Nephron progenitor cell (in vitro differentiated cells): Measurements from ENCODE around the gene WWOX.

Experiments
- DNase-seq: peaks from one replicate; pipeline ENCODE4 v3.0.0; 2021
- H3K27ac Mint-ChIP-seq: 2 replicates; pipeline ENCODE4 v1.8.0; 2021; ENCODE audit warnings: mild to moderate bottlenecking, moderate library complexity, mixed read lengths
- H3K27me3 Mint-ChIP-seq: 2 replicates; pipeline ENCODE4 v1.8.0; 2021; ENCODE audit warnings: mild to moderate bottlenecking, low read depth, mixed read lengths; ENCODE audit not compliant: poor library complexity
- H3K36me3 Mint-ChIP-seq: 2 replicates; pipeline ENCODE4 v1.8.0; 2021; ENCODE audit warnings: low read depth, mixed read lengths
- H3K4me1 Mint-ChIP-seq: 2 replicates; pipeline ENCODE4 v1.8.0; 2021; ENCODE audit warnings: mixed read lengths
- H3K4me3 Mint-ChIP-seq: 2 replicates; pipeline ENCODE4 v1.8.0; 2021; ENCODE audit warnings: mild to moderate bottlenecking, moderate library complexity, mixed read lengths
- H3K9me3 Mint-ChIP-seq: 2 replicates; pipeline ENCODE4 v1.8.0; 2021; ENCODE audit warnings: mild to moderate bottlenecking, moderate library complexity, mixed read lengths
- TF ChIP-seq, protein P1 (sequence below): fragments of 200-600 bp; sonication (generic); IDR thresholded peaks from 2 replicates; pipeline ENCODE4 v1.5.0; 2021; ENCODE audit warnings: antibody characterized with exemption

WWOX gene

DNA sequence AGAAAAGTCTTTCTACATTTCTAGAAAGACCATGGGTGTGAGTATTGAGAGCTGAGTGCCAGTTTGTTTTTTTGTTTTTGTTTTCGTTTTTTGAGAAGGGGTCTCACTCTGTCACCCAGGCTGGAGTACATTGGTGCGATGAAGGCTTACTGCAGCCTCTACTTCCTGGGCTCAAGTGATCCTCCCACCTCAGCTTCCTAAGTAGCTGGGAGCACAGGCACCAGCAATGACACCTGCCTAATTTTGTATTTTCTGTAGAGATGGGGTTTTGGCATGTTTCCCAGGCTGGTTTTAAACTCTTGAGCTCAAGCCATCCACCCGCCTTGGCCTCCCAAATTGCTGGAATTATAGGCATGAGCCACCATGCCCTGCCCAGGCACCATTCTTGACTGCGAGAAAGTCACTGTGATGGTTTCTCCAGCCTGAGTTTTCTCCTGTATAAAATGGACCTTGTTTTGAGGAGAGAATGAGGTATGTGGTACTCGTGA is 827.3 kb downstream of the WWOX start:
- peaks cover 27% of the 10 kb centered on the region for H3K9me3 Mint-ChIP-seq
- peaks cover 13% of the 10 kb centered on the region for H3K36me3 Mint-ChIP-seq
- H3K27ac Mint-ChIP-seq: no peak overlapping the region
- DNase-seq: no peak
- H3K27me3 Mint-ChIP-seq: no peaks in the 10 kb centered on the region
- H3K4me1 Mint-ChIP-seq: peaks cover 24% of the 10 kb centered on the region
- H3K4me3 Mint-ChIP-seq: no peak overlapping the region
- TF ChIP-seq, protein P1, sequence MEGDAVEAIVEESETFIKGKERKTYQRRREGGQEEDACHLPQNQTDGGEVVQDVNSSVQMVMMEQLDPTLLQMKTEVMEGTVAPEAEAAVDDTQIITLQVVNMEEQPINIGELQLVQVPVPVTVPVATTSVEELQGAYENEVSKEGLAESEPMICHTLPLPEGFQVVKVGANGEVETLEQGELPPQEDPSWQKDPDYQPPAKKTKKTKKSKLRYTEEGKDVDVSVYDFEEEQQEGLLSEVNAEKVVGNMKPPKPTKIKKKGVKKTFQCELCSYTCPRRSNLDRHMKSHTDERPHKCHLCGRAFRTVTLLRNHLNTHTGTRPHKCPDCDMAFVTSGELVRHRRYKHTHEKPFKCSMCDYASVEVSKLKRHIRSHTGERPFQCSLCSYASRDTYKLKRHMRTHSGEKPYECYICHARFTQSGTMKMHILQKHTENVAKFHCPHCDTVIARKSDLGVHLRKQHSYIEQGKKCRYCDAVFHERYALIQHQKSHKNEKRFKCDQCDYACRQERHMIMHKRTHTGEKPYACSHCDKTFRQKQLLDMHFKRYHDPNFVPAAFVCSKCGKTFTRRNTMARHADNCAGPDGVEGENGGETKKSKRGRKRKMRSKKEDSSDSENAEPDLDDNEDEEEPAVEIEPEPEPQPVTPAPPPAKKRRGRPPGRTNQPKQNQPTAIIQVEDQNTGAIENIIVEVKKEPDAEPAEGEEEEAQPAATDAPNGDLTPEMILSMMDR: no peak

DNA sequence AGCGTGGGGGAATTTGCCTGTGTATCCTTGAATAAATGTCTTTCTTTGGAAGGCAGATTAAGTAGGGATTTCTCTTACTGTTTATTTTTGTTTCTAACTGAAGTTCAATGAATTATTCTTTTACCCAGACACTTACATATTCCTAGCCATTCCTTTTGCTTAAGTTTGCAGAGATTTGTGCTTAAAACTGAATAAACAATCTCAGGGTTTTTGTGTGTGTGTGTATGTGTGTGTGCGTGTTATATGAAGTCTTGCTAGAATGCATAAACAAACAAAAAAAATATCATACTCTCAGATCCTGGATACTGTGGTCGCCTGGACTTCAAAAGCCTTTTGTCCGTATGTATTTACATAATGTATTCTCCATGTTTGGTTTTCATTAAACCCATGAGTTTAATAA is 828.3 kb downstream of the WWOX start:
- no peak for DNase-seq
- no peak overlapping the region for H3K27ac Mint-ChIP-seq
- TF ChIP-seq, protein P1: no peak
- H3K36me3 Mint-ChIP-seq: peaks cover 8% of the 10 kb centered on the region
- H3K4me1 Mint-ChIP-seq: peaks cover 32% of the 10 kb centered on the region
- no peak overlapping the region for H3K4me3 Mint-ChIP-seq
- no peaks in the 10 kb centered on the region for H3K27me3 Mint-ChIP-seq
- peaks cover 20% of the 10 kb centered on the region for H3K9me3 Mint-ChIP-seq

DNA sequence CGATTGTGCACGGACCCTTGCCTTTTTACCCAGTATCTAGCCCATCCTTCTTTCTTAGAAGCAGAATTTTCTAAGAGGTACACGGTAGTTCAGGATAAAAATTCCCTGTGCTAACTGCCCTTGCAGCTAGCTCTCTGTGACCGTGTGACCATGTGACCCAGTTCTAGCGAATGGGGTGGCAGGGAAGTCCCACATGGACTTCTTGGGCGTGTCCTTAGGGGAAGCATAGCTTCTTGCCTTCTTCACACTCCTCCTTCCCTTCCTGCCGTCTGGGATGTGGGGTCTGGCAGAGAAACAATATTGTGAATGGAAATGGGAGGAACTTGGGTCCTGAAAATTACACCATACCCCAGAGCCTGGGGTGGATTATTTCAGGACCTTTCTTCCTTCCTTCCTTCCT is 830.4 kb downstream of the WWOX start:
- no peak for DNase-seq
- Mint-ChIP-seq H3K27me3 (no peaks in the 10 kb centered on the region), H3K4me3 (no peak overlapping the region), H3K36me3 (no peaks in the 10 kb centered on the region), H3K27ac (no peak overlapping the region), H3K4me1 (peaks cover 36% of the 10 kb centered on the region), H3K9me3 (peaks cover 3% of the 10 kb centered on the region)
- TF ChIP-seq, protein P1: no peak

DNA sequence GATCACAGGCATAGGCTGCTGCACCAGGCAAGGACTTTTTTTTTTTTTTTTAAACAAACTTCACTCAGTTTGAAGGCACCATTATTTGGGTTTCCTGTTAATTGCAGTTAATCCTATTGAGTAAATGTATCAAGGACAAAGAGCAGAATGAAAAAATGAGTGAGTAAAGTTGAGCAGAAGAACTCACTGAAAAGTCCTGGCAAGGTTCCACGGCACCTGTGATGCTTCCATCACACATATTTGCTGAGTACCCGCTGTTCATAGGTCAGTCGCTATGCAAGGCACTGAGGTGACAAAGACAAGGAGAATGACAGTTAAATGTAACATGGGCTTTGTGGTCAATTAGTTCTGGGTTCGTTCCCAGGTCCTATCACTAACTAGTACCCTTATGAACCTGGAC is 831.1 kb downstream of the WWOX start:
- Mint-ChIP-seq H3K27ac (no peak overlapping the region), H3K36me3 (no peaks in the 10 kb centered on the region), H3K27me3 (no peaks in the 10 kb centered on the region), H3K4me1 (peaks cover 36% of the 10 kb centered on the region), H3K9me3 (peaks cover 3% of the 10 kb centered on the region), H3K4me3 (no peak overlapping the region)
- no peak for DNase-seq
- TF ChIP-seq, protein P1: no peak

DNA sequence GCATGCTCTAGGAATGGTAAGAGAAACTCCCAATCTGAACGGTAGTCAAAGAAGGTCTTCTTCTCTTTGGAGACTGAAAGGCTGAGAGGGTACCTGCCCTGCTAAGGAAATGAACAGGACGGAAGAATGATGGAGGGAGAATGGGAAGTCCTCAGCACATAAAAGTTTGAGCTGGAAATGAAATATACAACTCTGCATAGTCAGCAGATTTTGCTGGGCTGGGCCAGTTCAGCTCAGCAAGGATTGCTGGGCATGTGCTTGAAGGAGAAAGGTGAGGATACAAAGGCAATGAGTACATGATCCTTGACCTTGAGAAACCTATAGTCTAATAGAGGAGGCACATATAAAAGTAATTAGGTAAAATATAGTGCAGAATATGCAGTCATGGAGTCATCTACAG is 831.8 kb downstream of the WWOX start:
- Mint-ChIP-seq H3K27ac (no peak overlapping the region), H3K36me3 (no peaks in the 10 kb centered on the region), H3K27me3 (no peaks in the 10 kb centered on the region), H3K4me3 (no peak overlapping the region), H3K9me3 (peaks cover 3% of the 10 kb centered on the region), H3K4me1 (peaks cover 36% of the 10 kb centered on the region)
- no peak for DNase-seq
- TF ChIP-seq, protein P1: no peak

DNA sequence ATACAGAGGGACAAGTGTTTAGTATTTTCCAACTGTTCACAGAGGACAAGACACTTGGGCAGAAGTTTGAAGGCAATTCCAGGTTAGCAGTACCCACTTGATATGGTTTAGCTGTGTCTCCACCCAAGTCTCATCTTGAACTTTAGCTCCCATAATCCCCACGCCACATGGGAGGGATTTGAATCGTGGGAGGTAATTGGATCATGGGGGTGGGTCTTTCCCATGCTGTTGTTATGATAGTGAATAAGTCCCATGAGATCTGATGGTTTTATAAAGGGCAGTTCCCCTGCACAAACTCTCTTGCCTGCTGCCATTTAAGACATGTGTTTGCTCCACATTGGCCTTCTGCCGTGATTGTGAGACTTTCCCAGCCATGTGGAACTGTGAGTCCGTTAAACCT is 832.2 kb downstream of the WWOX start:
- Mint-ChIP-seq H3K9me3 (peaks cover 3% of the 10 kb centered on the region), H3K27me3 (no peaks in the 10 kb centered on the region), H3K27ac (no peak overlapping the region), H3K4me3 (no peak overlapping the region), H3K36me3 (no peaks in the 10 kb centered on the region), H3K4me1 (peaks cover 32% of the 10 kb centered on the region)
- no peak for DNase-seq
- TF ChIP-seq, protein P1: no peak
